HG03342 (cell line): ENCODE measurements around the gene SESN3.
A peak's percentile ranks its signal among the peaks of the same experiment; 100 is the strongest.
"Not testable (repeated sequence)": the region's sequence is repeated elsewhere in the genome, so short reads cannot be mapped to it uniquely, and the experiment has no call there.

Experiments used
- ATAC-seq: cut with Tn5 transposase; IDR thresholded peaks from one replicate; pipeline ENCODE4 v1.9.1; 2021; ENCODE audit warnings: mild to moderate bottlenecking, moderate library complexity; ENCODE audit not compliant: unreplicated experiment

Gene SESN3

GRCh38 chr11:95153857-95154246 lies 77.2 kb downstream of the SESN3 start:
- no peak for ATAC-seq

- no peak for ATAC-seq
Measured at GRCh38 chr11:95152876-95153856, 77.8 kb downstream of the SESN3 start.

- peak; percentile 86 for ATAC-seq
Measured at GRCh38 chr11:95150956-95151684, 79.9 kb downstream of the SESN3 start.

GRCh38 chr11:95149651-95150364 lies 81.2 kb downstream of the SESN3 start:
- no peak for ATAC-seq

- ATAC-seq = no peak
Measured at GRCh38 chr11:95148938-95149337, 82.1 kb downstream of the SESN3 start.

- no peak for ATAC-seq
Measured at GRCh38 chr11:95148406-95148805, 82.6 kb downstream of the SESN3 start.

GRCh38 chr11:95147364-95147905 lies 83.6 kb downstream of the SESN3 start:
- no peak for ATAC-seq

GRCh38 chr11:95145430-95146060 lies 85.5 kb downstream of the SESN3 start:
- ATAC-seq = no peak

- no peak for ATAC-seq
Measured at GRCh38 chr11:95144313-95145235, 86.4 kb downstream of the SESN3 start.

- no peak for ATAC-seq
Measured at GRCh38 chr11:95143106-95143681, 87.8 kb downstream of the SESN3 start.

GRCh38 chr11:95142431-95142830 lies 88.6 kb downstream of the SESN3 start:
- ATAC-seq = no peak

- ATAC-seq = no peak
Measured at GRCh38 chr11:95140397-95141033, 90.5 kb downstream of the SESN3 start.

GRCh38 chr11:95138448-95138847 lies 92.6 kb downstream of the SESN3 start:
- ATAC-seq = peak; percentile 84

GRCh38 chr11:95137299-95137698 lies 93.7 kb downstream of the SESN3 start:
- no peak for ATAC-seq

- ATAC-seq = not testable (repeated sequence)
Measured at GRCh38 chr11:95136747-95137146, 94.3 kb downstream of the SESN3 start.

GRCh38 chr11:95135880-95136279 lies 95.1 kb downstream of the SESN3 start:
- ATAC-seq = no peak

GRCh38 chr11:95135155-95135554 lies 95.8 kb downstream of the SESN3 start:
- no peak for ATAC-seq

- no peak for ATAC-seq
Measured at GRCh38 chr11:95134491-95134890, 96.5 kb downstream of the SESN3 start.

- no peak for ATAC-seq
Measured at GRCh38 chr11:95132956-95133355, 98.0 kb downstream of the SESN3 start.
